ENCODE results near the gene TUBB. TPM values are rescaled to one million over a fixed set of nuclear protein-coding genes. Genes with fewer than 3 reads are reported as not detected.

The TUBB gene
- total and polyA plus RNA-seq, 2 donors (not counting 3 experiments of a cell fraction or from before 2014, with no cell fraction given) = 1,276 to 1,408 TPM

- peak; percentile 98 for FAIRE-seq
- Histone ChIP-seq H2AFZ (ENCODE audit: low read depth, low read length) (no peak overlapping the region), H3K79me2 (ENCODE audit: control insufficient read depth, insufficient read depth, low read length) (peaks cover 87% of the 10 kb centered on the region), H3K9me1 (replicated peaks; ENCODE audit: control insufficient read depth, extremely low read depth, insufficient read depth, low read length) (no peaks in the 10 kb centered on the region), H3K4me3 (replicated peaks in 1 of 3; ENCODE audit: insufficient read depth in 1 of 3, low read depth in 1 of 3, low read length in 3 of 3) (peak overlapping the region; percentile 81 to 93 (median 87)), H3K4me2 (ENCODE audit: insufficient read depth, low read length) (peak overlapping the region; percentile 85), H3K27ac (ENCODE audit: insufficient read depth, low read depth, low read length) (peak overlapping the region; percentile 94), H3K4me1 (ENCODE audit: control insufficient read depth, extremely low read depth, insufficient read depth, low read length) (peaks cover 34% of the 10 kb centered on the region), H3K36me3 (ENCODE audit: control insufficient read depth in 2 of 2, extremely low read depth in 1 of 2, insufficient read depth in 2 of 2, low read length in 2 of 2) (peaks cover 4 to 5% of the 10 kb centered on the region in 2 experiments), H4K20me1 (replicated peaks; ENCODE audit: control insufficient read depth, extremely low read depth, insufficient read depth, low read length) (no peaks in the 10 kb centered on the region), H3K9ac (replicated peaks; ENCODE audit: extremely low read depth, insufficient read depth, low read length) (peak overlapping the region; percentile 91), H3K27me3 (ENCODE audit: control insufficient read depth in 2 of 2, insufficient read depth in 2 of 2, low read length in 2 of 2) (no peaks in the 10 kb centered on the region), H3K9me3 (replicated peaks; ENCODE audit: control insufficient read depth, insufficient read depth, low read length) (no peaks in the 10 kb centered on the region)
- POLR2A ChIA-PET = interaction anchor here (0.5 to 3.7 kb wide), 4 partner anchors 10 to 154 kb away, joined by 3 to 34 read pairs (median 12); partner anchors contain the start of genes DHX16 and MDC1
- CTCF ChIA-PET = interaction anchor here (0.6 to 6.6 kb wide), 8 partner anchors 9 to 405 kb away, joined by 3 to 296 read pairs (median 10); partner anchors contain the start of genes DHX16, MDC1 and TUBB
- peak; percentile 83 for TF ChIP-seq FOS (IDR thresholded peaks at IDR 0.05; ENCODE audit: borderline replicate concordance, insufficient read depth, low read length)
- no peak for TF ChIP-seq MYC (IDR thresholded peaks at IDR 0.05; ENCODE audit: low read depth, low read length)
- no peak for TF ChIP-seq MAX (IDR thresholded peaks at IDR 0.05; ENCODE audit: insufficient read depth, insufficient read length)
- TF ChIP-seq POLR2AphosphoS5 (IDR thresholded peaks at IDR 0.05; ENCODE audit: insufficient read depth, low read depth, low read length) = peak; percentile 95
- no peak for TF ChIP-seq EZH2 (IDR thresholded peaks at IDR 0.05; ENCODE audit: borderline replicate concordance, low read depth, low read length, severe bottlenecking)
- TF ChIP-seq JUN (IDR thresholded peaks at IDR 0.05; ENCODE audit: borderline replicate concordance, insufficient read depth, insufficient read length, low read depth) = peak; percentile 63
- TF ChIP-seq CTCF (IDR thresholded peaks at IDR 0.05; ENCODE audit: extremely low read depth in 1 of 2, insufficient read depth in 1 of 2, low read depth in 1 of 2, low read length in 2 of 2) = no peak
- peak; percentile 68 for TF ChIP-seq POLR2A (IDR thresholded peaks at IDR 0.05; ENCODE audit: low read depth, low read length)
- TF ChIP-seq GATA2 (IDR thresholded peaks at IDR 0.05; ENCODE audit: insufficient read depth, insufficient read length, low read depth, low read length) = no peak
- no TSS peak for BruUV-seq (replicated peaks)
- peak; percentile 89 for DNase-seq (ENCODE audit: low read depth, low spot score)
- dilution Hi-C loops (cut with MboI; ENCODE audit: extremely low pct_ligation_motif_present, low sequenced_read_pairs) (no loop called here), intact Hi-C loops (cut with micrococcal nuclease) (loop anchor here (1.0 to 2.0 kb wide), 3 partner anchors 35 to 404 kb away; partner anchors contain the start of gene MDC1)
Measured at GRCh38 chr6:30682143-30683117, 37.7 kb upstream of the TUBB start.
